Cerebellar cortex (tissue), 1 donor: Measurements from ENCODE around the gene C1QL1.

Experiments
- DNase-seq: peaks from one replicate; pipeline ENCODE4 v3.0.0-alpha.2; 2015; ENCODE audit warnings: low spot score

C1QL1 gene

DNA sequence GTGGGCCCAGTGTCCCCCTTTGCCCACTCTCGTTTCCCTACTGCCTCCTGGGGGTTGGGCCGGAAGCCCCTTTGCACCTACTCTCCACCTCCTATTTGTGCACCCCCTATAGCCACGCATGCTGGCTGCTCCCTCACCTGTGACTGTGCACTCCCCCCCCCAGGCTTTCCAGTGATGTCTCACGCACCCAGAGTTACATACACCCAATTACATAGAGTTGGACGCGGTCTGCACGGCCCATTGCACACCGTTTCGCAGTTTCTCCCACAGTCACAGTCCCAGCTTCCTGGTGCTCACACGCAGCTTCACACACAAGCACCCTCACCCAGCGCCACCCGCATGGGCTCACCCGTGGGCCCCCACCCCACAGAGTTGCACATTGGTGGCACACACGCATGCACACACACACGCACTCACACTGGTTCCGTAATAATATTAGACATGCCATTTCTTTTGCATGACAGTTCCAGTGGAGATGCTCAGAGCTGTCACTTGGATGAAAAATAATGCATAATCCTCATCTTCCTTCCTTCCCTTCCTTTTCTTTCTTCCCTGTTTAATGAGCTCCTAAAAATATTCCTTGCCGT is 21.5 kb upstream of the C1QL1 start:
- DNase-seq: no peak

GRCh38 chr17:44988044-44988942 is 20.2 kb upstream of the C1QL1 start:
- DNase-seq: no peak

- no peak for DNase-seq
These were observed 15.5 kb upstream of the C1QL1 start for GRCh38 chr17:44983563-44983962.

DNA sequence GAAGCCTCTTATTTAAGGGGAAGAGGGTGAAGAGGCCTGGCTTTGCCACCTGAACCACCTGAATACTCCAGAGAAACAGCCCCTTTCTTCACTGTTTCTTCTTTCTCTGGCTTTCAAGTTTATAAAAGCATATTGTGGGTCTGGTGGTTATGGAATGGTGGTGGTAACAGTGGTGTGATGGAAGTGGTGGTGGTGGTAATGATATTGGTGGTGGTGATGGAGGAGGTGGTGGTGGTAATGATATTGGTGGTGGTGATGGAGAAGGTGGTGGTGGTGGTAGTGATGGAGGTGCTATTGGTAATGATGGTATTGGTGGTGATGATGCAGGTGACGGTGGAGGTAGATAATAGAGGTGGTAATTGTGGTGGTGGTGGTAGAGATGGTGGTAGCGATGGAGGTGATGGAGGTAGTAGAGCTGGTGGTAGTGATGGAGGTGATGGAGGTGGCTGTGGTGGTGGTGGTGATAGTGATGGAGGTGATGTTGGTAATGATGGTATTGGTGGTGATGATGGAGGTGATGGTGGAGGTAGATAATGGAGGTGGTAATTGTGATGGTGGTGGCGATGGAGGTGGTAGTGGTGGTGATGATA is 14.1 kb upstream of the C1QL1 start:
- DNase-seq: no peak

GRCh38 chr17:44981221-44981968 is 13.3 kb upstream of the C1QL1 start:
- DNase-seq: no peak

DNA sequence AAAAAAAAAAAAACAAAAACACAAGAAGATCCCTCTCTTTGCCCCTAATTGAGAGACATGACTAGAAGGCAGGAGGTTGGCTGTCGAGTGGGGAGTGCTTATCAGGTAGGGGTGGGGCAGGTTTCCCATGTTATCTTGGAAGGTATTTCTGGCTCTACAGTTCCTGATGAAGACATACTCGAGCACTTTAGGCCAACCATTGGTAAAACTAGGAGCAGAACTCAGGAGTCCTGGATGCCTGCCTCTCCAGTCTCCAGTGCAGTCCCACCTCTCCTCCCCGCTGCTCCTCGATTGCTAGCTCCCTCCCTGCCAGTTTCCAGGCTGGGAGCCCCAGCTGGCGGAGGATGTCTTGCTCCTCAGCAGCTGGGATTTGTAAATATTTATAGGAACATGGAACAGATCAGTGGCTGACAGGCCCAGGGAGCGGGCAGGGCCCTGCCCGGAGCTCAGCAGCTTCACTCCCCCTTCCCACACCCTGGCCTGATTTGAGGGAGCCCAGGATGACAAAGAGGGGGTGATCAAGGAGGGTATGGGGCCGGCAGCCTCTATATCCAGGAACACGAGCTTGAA is 11.4 kb upstream of the C1QL1 start:
- DNase-seq: no peak

DNA sequence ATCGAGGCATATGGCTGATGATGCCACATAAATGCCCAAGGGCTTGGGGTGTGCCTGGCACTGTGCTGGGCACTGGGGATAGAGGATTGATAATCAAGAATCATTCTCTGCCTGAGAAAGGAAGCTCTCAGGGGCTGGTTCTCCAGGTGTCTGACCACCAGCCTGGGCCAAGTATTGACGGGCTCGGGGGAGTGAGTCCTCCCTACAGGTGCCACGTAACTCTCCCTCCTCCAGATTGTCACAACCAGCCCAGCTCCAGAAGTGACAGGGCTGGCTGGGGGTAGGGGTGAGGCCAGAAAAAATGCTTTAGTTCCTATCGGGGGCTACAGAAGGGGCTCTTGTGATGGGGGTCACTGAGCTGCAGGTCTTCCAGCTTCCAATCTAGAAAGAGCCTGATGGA is 10.7 kb upstream of the C1QL1 start:
- no peak for DNase-seq

GRCh38 chr17:44977814-44978550 is 9.9 kb upstream of the C1QL1 start:
- no peak for DNase-seq

GRCh38 chr17:44977065-44977464 is 9.0 kb upstream of the C1QL1 start:
- DNase-seq: no peak

GRCh38 chr17:44976206-44976605 is 8.1 kb upstream of the C1QL1 start:
- DNase-seq: no peak

DNA sequence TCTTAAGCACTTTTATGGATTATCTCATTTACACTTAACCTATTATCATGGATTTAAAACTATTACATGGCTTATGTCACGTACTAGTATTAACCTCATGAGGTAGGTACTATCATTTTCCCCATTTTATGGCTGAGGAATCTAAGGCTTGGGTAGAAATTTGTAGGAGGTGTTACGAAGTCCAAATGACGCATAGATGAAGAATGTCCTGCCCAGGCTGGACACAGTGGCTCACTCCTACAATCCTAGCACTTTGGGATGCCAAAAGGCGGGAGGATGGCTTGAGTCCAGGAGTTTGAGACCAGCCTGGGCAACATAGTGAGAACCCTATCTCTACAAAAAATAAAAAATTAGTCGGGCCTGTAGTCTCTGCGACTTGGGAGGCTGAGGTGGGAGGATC is 4.8 kb upstream of the C1QL1 start:
- DNase-seq: no peak

DNA sequence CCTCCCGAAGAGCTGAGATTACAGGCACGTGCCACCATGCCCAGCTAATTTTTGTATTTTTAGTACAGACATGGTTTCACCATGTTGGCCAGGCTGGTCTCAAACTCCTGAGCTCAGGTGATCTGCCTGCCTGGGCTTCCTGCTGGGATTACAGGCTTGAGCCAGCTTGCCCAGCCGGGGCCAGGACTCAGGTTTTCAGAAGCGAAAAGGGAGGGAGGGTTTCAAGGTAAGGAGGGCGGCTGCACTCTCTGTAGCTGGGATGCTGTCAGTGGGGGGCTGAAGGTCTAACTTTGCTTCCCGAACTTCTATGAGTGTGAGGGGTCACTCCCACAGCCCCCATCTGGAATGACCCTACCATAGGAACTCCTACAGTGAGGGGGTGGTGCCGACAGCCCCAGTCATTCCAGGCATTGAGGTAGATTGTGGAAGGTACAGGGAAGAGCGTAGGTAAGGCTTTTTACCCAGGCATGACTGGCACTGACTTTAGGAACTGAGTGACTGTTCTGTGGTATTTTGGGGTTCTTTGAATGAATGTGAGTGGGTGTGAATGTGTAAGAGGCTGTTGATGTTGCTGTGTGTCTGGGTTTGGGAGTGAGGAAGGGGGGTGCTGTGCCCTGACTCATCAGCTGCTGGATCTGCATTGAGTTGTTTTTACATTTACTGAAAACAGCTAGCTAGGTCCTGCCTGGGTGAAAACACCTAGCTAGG is 3.8 kb upstream of the C1QL1 start:
- DNase-seq: peak; percentile 47

GRCh38 chr17:44970136-44970741 is 2.1 kb upstream of the C1QL1 start:
- DNase-seq: peak; percentile 67

- DNase-seq: peak; percentile 40
These were observed 1.2 kb upstream of the C1QL1 start for GRCh38 chr17:44969144-44969780.

DNA sequence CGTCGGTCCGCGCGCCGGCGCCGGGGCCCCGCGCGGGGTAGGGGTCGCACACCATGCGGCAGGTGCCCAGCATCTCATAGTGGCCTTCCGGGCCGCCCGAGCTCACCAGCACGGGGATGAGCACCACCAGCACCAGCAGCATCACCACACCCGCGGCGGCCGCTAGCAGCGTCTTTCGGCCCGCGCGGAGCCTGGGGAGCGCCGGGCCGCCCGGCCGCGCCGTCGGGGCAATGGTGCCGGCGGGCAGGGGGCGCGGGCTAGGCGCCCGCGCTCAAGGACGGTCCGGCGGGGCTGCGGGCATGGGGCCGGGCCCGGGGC is 237 bp downstream of the C1QL1 start:
- no peak for DNase-seq

DNA sequence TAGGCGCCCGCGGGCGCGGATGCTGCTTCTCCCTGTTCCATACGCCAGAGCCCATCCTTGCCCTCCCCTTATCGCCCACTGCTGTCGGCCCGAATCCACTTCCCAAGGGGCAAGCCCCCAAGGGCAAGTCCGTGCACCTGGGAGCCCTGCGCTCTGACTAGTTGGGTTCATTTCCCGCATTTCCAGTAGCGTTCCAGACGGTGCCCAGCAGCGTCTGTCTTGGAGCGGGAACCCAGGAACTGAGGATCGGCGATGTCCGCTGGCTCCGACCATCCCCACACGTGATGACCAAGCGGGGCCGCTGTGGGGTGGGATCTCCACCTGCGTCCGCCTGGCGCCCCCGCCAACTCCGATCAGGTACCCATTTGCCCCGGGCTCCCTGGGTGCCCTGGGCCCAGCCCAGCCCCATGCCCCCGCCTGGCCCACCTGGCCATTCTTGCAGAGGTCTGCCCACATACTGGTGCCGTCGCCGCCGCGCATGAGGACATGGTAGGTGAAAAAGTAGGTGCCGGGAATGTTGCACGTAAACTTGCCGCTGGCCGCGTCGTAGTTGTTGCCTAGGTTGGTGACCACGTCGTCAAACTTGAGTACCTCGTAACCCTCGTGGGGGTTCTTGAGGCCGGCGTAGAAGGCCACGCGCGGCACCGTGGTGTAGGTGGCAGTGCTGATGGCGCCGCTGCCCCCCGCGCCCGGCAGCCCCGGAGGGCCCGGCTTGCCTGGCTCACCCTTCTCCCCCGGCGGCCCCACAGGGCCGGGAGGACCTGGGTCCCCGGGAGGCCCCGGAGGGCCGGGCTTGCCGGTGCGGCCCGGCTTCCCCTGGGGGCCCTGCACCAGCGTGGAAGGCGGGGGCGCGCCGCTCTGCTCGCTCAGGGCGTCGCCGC is 837 bp downstream of the C1QL1 start:
- no peak for DNase-seq

GRCh38 chr17:44966348-44967025 is 1.6 kb downstream of the C1QL1 start:
- DNase-seq: no peak

- no peak for DNase-seq
These were observed 2.4 kb downstream of the C1QL1 start for GRCh38 chr17:44965481-44966234.
